CD4-positive, alpha-beta T cell (primary cell): ENCODE results near the gene BRINP3. TPM values are rescaled to one million over a fixed set of nuclear protein-coding genes. Genes with fewer than 3 reads are reported as not detected.

ENCODE experiments used
- ATAC-seq: fragments of 200-7000 bp; cut with Tn5 transposase; one replicate; pipeline ENCODE4 v1.10.0; 2022; ENCODE audit warnings: mild to moderate bottlenecking; ENCODE audit not compliant: poor library complexity
- CTCF ChIA-PET: fragments of 350-600 bp; sonication (Branson Sonifier 250); formaldehyde crosslinking; loops from one replicate; lab custom pipeline; 2021; ENCODE audit warnings: antibody characterized with exemption, inconsistent platforms; lab: Charles Lee
- POLR2A ChIA-PET: fragments of 350-600 bp; sonication (Branson Sonifier 250); formaldehyde crosslinking; loops from one replicate; lab custom pipeline; 2021; ENCODE audit warnings: antibody characterized with exemption, inconsistent platforms; lab: Charles Lee
- DNase-seq, 14 experiments: peaks; one replicate each; pipeline ENCODE4 v3.0.0-alpha.2; 2013 to 2020; ENCODE audit warnings: mixed read lengths in 2 of 14
- H3K27ac ChIP-seq, 2 donors: one replicate each; pipeline versions ENCODE4 v1.5.1 to v1.7.0; 2013; ENCODE audit warnings: low read length in 2 of 2, low read depth in 1 of 2, mild to moderate bottlenecking in 1 of 2
- H3K27me3 ChIP-seq, 2 experiments: 1 replicate in 1 of 2; 2 replicates in 1 of 2; pipeline versions ENCODE4 v1.6.1 to v1.7.0; 2013; ENCODE audit warnings: low read length in 2 of 2, control low read depth in 1 of 2, mild to moderate bottlenecking in 1 of 2, moderate library complexity in 1 of 2; ENCODE audit not compliant: insufficient read depth in 2 of 2, control insufficient read depth in 1 of 2
- H3K36me3 ChIP-seq: one replicate; pipeline ENCODE4 v1.6.1; 2013; ENCODE audit warnings: low read length, control low read depth; ENCODE audit not compliant: insufficient read depth
- H3K4me1 ChIP-seq: one replicate; pipeline ENCODE4 v1.6.1; 2013; ENCODE audit warnings: low read length, control low read depth; ENCODE audit not compliant: insufficient read depth
- H3K4me3 ChIP-seq: one replicate; pipeline ENCODE4 v1.5.1; 2013; ENCODE audit warnings: mild to moderate bottlenecking, low read length, moderate library complexity
- H3K9me3 ChIP-seq, 2 experiments: 1 replicate in 1 of 2; 2 replicates in 1 of 2; pipeline versions ENCODE4 v1.6.1 to v1.7.0; 2013; ENCODE audit warnings: low read length in 2 of 2, mild to moderate bottlenecking in 2 of 2, control low read depth in 1 of 2, moderate library complexity in 1 of 2; ENCODE audit not compliant: control insufficient read depth in 1 of 2, insufficient read depth in 1 of 2
- H3K27ac Mint-ChIP-seq: one replicate; pipeline ENCODE4 v1.8.0; 2020; ENCODE audit warnings: mixed read lengths
- H3K27me3 Mint-ChIP-seq: one replicate; pipeline ENCODE4 v1.8.0; 2021; ENCODE audit warnings: mixed read lengths
- H3K36me3 Mint-ChIP-seq: one replicate; pipeline ENCODE4 v1.8.0; 2021; ENCODE audit warnings: low read depth, mixed read lengths
- H3K4me1 Mint-ChIP-seq: one replicate; pipeline ENCODE4 v1.8.0; 2021; ENCODE audit warnings: low read depth, mixed read lengths
- H3K4me3 Mint-ChIP-seq: one replicate; pipeline ENCODE4 v1.8.0; 2020; ENCODE audit warnings: mild to moderate bottlenecking, mixed read lengths
- H3K9me3 Mint-ChIP-seq: one replicate; pipeline ENCODE4 v1.8.0; 2020; ENCODE audit warnings: mixed read lengths
- CTCF ChIP-seq: fragments of 200-600 bp; IDR thresholded peaks from one replicate; pipeline ENCODE4 v1.8.0; 2022; ENCODE audit warnings: antibody characterized with exemption, mild to moderate bottlenecking
- intact Hi-C, 2 experiments: fragments of 100-400 bp; cut with DNase I in 1 of 2; cut with micrococcal nuclease in 1 of 2; formaldehyde crosslinking; loops; one replicate each; pipeline versions ENCODE4 v1.15.1 to v1.9.0; 2023 to 2025; cut with DNase I, micrococcal nuclease
- total RNA-seq, 174 experiments: library from RNA in 2 of 174; stranded (reverse) in 2 of 174; gene quantifications; one replicate each; pipeline ENCODE4 v1.2.3 and lab custom pipeline; 2021 to 2026

BRINP3 gene
- total RNA-seq, 2 experiments from 2014 or later, result not detected

GRCh38 chr1:190312763-190313162, 164.9 kb downstream of the BRINP3 start:
- Mint-ChIP-seq H3K9me3 (peaks cover 5% of the 10 kb centered on the region), H3K36me3 (no peaks in the 10 kb centered on the region), H3K4me1 (no peaks in the 10 kb centered on the region), H3K4me3 (no peak overlapping the region), H3K27me3 (no peaks in the 10 kb centered on the region), H3K27ac (no peak overlapping the region)
- no peak overlapping the region for H3K4me3 ChIP-seq
- ATAC-seq (no peak), DNase-seq (no peak)
- H3K9me3 ChIP-seq, result no peaks in the 10 kb centered on the region
- CTCF ChIA-PET, result no interaction called here
- intact Hi-C loops, result no loop called here
- POLR2A ChIA-PET, result no interaction called here
- no peaks in the 10 kb centered on the region for H3K4me1 ChIP-seq
- H3K36me3 ChIP-seq, result no peaks in the 10 kb centered on the region
- no peaks in the 10 kb centered on the region for H3K27me3 ChIP-seq
- H3K27ac ChIP-seq, result no peak overlapping the region
- TF ChIP-seq CTCF, result no peak

GRCh38 chr1:190303501-190303900, 174.2 kb downstream of the BRINP3 start:
- intact Hi-C loops, result no loop called here
- ChIA-PET CTCF (no interaction called here), POLR2A (no interaction called here)
- Mint-ChIP-seq H3K27me3 (no peaks in the 10 kb centered on the region), H3K4me1 (no peaks in the 10 kb centered on the region), H3K27ac (no peak overlapping the region), H3K36me3 (no peaks in the 10 kb centered on the region), H3K4me3 (no peak overlapping the region), H3K9me3 (peaks cover 6% of the 10 kb centered on the region)
- H3K4me1 ChIP-seq, result no peaks in the 10 kb centered on the region
- no peak for ATAC-seq
- no peak for DNase-seq
- H3K27ac ChIP-seq, result no peak overlapping the region
- no peaks in the 10 kb centered on the region for H3K36me3 ChIP-seq
- H3K27me3 ChIP-seq, result no peaks in the 10 kb centered on the region
- no peak overlapping the region for H3K4me3 ChIP-seq
- no peak for TF ChIP-seq CTCF
- H3K9me3 ChIP-seq, result no peaks in the 10 kb centered on the region

- Histone ChIP-seq H3K36me3 (no peaks in the 10 kb centered on the region), H3K4me1 (no peaks in the 10 kb centered on the region), H3K27me3 (no peaks in the 10 kb centered on the region), H3K9me3 (no peaks in the 10 kb centered on the region), H3K4me3 (no peak overlapping the region), H3K27ac (no peak overlapping the region)
- H3K27me3 Mint-ChIP-seq, result no peaks in the 10 kb centered on the region
- ChIA-PET POLR2A (no interaction called here), CTCF (no interaction called here)
- H3K9me3 Mint-ChIP-seq, result peaks cover 13% of the 10 kb centered on the region
- intact Hi-C loops, result no loop called here
- DNase-seq (no peak), ATAC-seq (no peak)
- TF ChIP-seq CTCF, result no peak
- no peak overlapping the region for H3K27ac Mint-ChIP-seq
- H3K4me1 Mint-ChIP-seq, result no peaks in the 10 kb centered on the region
- no peak overlapping the region for H3K4me3 Mint-ChIP-seq
- no peaks in the 10 kb centered on the region for H3K36me3 Mint-ChIP-seq
Measured at GRCh38 chr1:190296453-190296852, 181.2 kb downstream of the BRINP3 start.
